Breast epithelium (tissue), 3 donors: ENCODE results near the gene SERPINA1.

Source experiments
- CTCF ChIP-seq, 3 donors: fragments of 450-650 bp; IDR thresholded peaks; one replicate each; pipeline ENCODE4 v1.5.1; 2016 to 2017; ENCODE audit warnings: antibody characterized with exemption in 3 of 3, mild to moderate bottlenecking in 3 of 3, moderate library complexity in 3 of 3
- POLR2A ChIP-seq: fragments of 450-650 bp; IDR thresholded peaks from one replicate; pipeline ENCODE4 v1.6.1; 2016; ENCODE audit warnings: antibody characterized with exemption, mild to moderate bottlenecking, moderate library complexity
- POLR2AphosphoS5 ChIP-seq, 3 donors: sonication (generic); formaldehyde crosslinking; IDR thresholded peaks; one replicate each; pipeline ENCODE4 v1.6.1; 2017; ENCODE audit warnings: antibody characterized with exemption in 3 of 3

GRCh38 chr14:94394025-94394493 lies 5.7 kb upstream of the SERPINA1 start:
- TF ChIP-seq CTCF (IDR thresholded peaks at IDR 0.05) = no peak
- TF ChIP-seq POLR2AphosphoS5 (IDR thresholded peaks at IDR 0.05) = no peak
- no peak for TF ChIP-seq POLR2A
